M059J (cell line): ENCODE data around the gene TKT. TPM values are rescaled to one million over a fixed set of nuclear protein-coding genes. Genes with fewer than 3 reads are reported as not detected.
"Not testable (repeated sequence)": the region's sequence is repeated elsewhere in the genome, so short reads cannot be mapped to it uniquely, and the experiment has no call there.

Source experiments
- DNase-seq: peaks from one replicate; pipeline ENCODE4 v3.0.0-alpha.2; 2012; ENCODE audit warnings: low read depth
- total RNA-seq: library from RNA; depleted of rRNA; stranded (reverse); fragments of >200 nt; shearing (Covaris generic); gene quantifications from 2 replicates; pipeline ENCODE4 v1.2.3, GENCODE V29; 2014; rRNA removed

Gene TKT, protein sequence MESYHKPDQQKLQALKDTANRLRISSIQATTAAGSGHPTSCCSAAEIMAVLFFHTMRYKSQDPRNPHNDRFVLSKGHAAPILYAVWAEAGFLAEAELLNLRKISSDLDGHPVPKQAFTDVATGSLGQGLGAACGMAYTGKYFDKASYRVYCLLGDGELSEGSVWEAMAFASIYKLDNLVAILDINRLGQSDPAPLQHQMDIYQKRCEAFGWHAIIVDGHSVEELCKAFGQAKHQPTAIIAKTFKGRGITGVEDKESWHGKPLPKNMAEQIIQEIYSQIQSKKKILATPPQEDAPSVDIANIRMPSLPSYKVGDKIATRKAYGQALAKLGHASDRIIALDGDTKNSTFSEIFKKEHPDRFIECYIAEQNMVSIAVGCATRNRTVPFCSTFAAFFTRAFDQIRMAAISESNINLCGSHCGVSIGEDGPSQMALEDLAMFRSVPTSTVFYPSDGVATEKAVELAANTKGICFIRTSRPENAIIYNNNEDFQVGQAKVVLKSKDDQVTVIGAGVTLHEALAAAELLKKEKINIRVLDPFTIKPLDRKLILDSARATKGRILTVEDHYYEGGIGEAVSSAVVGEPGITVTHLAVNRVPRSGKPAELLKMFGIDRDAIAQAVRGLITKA
- 206 and 321 TPM in 2 replicates for total RNA-seq

DNA sequence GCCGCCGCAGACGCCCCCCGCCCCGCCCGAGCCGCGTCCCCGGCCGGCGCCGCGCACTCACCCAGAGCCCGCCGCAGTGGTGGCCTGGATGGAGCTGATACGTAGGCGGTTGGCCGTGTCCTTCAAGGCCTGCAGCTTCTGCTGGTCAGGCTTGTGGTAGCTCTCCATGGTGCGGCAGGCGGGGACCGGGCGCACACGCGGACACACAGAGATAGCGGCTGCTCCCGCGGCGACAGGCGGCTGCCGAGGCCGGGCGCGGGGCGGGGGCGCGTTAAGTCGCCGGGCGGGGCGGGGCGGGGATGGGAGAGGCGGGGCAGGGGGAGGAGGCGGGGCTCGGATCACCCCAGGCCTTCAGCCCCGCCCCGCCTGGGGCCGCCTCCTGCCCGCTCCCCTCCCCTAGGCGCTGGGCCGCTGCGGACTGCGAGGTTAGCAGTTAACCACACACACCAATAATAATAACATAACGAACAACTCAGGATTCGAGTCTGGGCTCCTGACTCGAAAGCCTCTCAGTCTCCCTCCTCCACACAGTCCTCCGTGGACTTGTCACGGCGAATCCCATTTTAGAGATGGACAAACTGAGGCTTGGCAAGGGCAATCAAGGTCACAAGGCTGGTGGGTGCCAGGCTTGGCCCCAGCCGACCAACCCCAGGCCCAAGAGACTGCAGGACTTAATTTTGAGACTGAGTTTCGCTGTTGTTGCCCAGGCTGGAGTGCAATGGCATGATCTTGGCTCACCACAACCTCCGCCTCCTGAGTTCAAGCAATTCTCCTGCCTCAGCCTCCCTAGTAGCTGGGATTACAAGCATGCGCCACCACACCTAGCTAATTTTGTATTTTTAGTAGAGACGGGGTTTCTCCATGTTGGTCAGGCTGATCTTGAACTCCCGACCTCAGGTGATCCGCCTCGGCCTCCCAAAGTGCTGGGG lies at the start of gene TKT:
Gene TKT, minus strand, starts transcription at position 248 of the 929 bp plus-strand sequence. Its CDS starts 80 bp downstream, at position 168.
- DNase-seq = peak; percentile 75

DNA sequence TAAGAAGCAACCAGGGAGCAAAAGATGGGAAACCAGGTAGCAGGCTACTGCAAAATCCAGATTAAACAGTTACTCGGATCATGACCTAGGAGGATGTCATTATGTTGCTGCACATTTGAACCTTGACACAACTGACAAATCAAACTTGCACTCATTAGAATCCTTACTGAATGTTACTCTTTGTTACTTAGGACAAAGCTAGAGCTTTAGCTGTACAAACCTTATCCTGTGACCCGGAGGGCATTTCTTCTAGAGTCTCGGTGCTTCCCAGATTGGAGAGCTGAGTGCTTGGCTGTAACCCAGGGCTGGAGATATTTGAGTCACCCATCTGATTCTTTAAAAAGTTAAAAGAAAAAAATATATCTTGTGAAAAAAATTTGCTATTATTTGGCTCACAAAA lies 48.1 kb upstream of the TKT start:
- DNase-seq = no peak

DNA sequence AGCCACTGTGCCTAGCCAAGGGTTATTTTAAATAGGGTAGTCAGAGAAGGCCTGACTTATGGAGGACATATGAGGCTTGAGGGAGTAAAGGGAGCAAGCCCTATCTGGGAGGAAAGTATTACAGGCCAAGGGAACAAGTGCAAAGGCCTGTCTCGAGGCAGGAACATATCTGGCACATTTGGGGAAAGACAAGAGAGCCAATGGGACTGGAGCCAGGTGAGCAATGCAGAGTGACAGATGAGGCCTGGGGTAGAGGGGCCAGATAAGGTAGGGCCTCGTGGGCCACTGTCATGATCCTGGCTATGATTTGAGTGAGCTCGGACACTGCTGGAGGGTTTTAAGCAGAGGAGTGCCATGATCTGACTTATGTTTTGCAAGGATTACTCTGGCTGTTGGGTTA lies 47.7 kb upstream of the TKT start:
- no peak for DNase-seq

DNA sequence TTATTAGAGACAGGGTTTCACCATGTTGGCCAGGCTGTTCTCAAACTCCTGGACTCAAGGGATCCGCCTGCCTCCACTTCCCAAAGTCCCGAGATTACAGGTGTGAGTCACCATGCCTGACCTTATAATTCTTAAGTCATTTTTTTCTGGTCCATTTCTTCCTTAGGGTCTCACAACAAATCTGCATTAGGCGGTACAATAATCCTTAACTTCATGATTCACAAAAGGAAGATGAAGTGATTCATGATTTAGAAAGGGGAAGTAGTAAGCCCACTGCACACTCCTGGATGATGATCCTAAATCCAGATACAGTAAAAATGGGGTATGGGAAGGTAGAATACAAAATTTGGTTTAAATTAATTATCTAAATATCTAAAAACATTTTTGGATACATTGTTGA lies 45.0 kb upstream of the TKT start:
- DNase-seq = no peak

DNA sequence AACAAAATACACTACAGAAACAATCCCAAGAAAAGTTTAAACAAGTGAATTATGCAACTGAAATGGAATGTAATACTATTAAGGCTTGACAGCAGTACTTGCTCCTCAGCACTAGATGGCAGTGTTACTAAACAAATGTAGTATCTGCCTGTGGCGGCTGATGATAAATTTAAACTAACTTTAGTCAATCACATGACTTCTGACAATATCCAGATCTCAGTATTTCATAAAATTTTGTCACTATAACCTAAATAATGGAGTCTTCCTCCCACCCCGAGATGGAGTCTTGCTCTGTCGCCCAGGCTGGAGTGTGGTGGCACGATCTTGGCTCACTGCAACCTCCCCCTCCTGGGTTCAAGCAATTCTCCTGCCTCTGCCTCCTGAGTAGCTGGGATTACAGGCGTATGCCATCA lies 43.8 kb upstream of the TKT start:
- peak; percentile 38 for DNase-seq

DNA sequence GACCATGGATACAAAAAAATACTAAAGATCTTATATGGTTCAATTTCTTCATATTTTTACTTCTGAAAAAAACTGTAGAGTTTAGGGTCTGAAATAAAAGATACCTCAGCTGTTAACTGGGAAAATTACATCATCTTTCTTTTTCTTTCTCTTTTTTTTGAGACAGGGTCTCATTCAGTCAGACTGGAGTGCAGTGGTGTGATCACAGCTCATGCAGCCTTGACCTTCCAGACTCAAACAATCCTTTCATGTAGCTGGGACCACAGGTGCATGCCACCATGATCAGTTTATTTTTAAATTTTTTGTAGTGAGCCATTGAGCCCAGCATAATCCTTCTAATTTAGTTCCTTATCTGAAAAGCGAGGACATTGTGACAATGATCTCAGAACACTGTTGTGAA lies 39.6 kb upstream of the TKT start:
- no peak for DNase-seq

DNA sequence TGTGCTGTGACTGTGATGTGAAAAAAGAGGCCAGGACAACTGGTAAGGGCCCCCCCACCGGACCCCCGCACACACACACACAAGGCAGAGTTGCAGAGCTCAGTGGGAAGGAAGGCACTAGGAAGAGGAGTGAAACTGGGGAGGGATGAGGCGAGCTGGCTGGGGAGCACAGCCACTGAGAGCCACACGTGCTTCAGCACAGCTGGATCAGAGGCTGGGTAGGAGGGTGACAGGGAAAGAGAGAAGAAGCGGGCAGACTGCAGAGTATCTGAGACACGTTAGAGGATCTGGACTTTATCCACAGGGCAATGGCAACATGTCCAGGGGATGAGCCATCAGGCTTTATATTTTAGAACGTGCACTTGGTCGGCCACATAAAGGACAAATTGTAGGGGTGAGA lies 38.0 kb upstream of the TKT start:
- DNase-seq = no peak

DNA sequence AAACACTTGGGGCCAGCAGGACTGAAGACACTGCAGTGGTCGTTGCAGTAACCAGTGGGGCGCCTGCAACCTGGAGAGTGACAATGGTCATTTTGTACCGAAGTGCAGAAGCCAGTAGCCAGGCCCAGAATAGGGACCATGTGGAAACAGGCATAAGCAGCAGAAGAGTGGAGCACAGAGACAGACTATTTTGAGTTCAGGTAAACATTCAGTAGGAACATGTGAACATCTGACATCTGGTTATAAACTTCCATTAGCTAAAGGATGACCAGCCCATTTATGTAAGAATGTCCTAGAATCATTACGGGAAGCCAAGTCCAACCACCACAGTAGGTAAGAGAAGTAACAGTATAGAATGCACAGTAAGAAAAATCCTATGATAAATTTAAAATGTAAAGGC lies 32.4 kb upstream of the TKT start:
- DNase-seq = no peak

DNA sequence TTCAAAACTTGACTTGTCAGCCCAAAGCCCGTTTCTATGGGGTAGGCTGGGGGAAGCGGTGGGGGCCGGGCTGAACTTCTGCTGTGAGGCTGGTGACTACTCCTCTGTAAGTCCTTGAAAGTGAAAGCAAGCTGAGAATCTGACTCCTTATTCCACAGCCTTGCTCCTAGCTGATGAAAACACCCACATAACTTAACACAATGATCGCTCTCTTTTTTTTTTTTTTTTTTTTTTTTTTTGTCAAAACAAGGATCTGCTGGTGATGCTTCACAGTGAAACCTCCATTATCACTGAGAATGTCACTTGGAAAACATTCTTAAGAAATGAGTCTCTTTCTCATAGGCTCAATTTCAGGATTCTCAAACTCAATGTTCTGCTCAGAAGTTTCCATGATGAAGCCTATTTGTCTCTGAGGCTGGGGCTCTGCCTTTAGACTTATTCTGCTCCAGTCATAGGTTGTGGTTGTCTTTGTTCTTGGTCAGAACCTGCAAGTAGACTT lies 31.4 kb upstream of the TKT start:
- no peak for DNase-seq

DNA sequence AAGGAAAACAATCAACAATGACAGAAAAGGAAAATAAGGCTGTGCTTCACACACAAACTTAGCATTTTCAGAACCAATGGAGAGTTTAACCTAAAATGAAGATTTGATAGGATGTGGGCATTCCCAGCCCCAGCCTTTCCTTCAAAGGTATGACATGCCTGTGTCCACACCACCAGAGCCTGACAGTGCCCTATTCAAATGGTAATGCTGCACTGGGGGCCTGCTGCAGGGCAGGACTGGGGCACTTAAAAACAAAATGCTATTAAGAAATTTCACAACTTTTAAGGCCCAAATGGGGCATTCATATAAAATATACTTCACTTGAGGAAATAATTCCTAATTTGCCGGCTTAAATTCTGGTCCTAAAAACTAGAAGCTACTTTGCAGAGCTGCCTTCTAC lies 30.9 kb upstream of the TKT start:
- no peak for DNase-seq

DNA sequence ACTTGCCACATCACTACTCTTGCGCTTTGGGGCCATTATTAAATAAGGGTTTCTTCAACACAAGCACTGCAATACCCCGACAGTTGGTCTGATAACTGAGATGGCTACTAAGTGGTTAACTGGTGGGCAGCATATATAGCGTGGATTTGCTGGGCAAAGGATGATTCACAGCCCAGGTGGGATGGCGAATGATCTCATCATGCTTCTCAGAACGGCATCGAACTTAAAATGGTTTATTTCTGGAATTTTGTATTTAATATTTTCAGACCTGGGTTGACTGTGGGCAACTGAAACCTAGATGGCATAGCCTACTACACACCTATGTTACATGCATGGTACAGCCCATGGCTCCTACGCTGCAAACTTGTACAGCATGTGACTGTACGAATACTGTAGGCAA lies 26.8 kb upstream of the TKT start:
- DNase-seq = no peak

DNA sequence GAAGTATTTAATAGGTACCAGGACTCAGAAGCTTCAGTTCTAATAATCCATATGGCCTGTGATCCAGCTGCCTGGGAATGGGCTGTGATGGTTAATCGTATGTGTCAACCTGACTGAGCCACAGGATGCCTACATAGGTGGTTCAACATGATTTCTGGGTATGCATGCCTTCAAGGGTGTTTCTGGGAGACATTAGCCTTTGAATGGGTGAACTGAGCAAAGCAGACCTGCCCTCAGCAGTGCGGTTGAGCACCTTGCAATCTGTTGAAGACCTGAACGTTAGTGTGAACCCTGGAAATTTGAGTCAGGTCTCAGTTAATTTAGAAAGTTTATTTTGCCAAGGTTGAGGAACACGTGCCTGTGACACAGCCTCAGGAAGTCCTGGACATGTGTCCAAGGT lies 22.8 kb upstream of the TKT start:
- DNase-seq = no peak

DNA sequence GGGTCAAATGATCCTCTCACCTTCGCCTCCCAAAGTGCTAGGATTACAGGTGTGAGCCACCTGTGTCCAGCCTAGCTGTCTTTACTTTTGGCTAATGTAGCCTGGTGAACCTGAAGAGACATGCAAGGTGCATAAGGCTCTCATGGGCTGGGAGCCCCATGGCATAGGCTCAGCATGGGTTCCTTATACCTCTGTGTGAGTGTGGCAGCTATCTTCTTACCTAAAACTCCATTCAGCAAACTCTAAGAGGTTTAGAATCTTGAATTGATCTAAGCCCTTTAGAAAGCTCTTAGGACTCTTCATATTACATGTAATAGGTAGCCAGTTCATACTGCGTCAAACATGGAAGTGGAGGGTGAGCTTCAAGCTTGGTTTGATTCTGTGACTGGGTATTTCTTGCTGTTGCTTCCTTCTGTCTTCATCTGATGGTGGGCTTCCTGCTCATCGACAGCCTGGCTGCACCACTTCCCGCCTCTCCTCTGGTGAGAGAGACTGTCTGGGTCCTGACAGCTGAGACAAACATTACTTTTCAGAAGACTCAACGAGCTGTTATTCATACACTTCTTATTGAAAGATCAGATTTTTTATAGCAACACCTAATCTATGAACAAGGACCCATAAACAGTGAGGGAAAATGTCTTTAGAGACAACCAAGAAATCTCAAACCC lies 19.2 kb upstream of the TKT start:
- no peak for DNase-seq

DNA sequence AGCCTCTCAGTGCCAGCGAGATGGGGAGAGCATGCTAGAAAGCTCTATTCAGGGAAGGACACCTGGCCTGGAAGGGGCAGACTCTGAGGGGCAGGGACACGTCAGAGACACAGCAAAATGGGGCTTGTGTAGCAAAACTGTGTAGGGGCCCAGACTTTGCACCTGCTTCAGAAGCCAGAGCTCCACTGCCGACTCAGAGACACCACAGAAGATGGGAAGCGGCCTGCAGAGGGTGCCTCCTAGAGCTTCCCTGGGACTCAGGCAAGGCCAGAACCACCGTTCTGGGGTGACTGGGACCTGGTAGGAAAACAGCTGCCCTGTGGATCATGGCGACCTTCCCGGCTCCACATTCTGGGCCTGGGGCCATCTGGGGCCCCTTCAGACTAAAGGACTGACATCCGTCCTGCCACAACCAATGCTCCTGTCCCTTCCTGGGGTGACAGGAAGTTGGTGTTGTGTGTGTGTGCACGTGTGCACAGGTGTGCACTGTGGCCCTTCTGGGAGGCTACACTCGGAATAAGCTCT lies 17.4 kb upstream of the TKT start:
- no peak for DNase-seq

DNA sequence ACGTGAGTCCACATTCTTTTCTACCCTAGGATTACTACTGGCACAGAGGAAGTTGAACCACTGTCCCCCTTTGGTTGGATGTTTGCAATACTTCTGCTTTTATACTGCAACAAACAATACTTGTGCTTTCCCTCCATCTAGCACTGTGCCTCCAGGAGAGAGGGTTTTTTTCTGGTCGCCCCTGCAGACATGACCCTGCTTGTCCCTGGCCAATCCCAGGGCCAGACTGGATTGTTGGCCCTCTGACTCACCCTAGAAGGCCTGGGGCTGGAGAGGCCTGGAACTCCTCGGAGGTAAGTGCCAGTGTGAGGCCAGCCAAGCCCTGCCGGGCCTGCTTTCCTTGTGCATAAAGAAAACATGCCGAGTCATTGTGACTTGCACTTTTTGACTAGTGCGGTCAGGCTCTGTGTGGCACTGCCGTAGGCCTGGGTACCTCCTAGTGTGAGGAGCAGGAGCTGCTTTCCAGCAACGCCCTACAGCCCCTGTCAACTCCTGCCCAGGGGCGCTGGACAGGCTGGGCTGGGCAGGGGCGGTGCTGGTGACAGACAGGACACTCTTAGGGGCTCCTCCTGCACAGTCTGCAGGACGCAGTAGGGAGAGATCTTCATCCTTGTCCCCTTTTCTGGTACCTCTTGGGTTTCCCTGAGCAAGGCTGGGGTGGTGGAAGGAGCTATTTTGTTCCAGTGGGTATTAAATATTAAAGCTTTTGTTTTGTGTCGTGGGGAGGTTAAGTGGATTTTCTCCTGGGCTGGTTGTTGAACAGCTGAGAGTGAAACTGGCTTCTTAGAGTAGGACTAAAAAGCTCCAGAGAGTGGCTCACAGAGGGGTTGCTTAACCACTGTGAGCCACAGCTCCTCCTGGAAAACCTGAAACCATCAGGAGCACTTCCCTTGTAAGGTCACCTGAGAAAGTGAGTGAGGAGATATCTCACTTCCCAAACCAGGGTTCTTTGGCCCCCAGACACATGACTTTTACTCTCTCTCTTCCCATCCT lies 14.4 kb upstream of the TKT start:
- DNase-seq = peak; percentile 99

DNA sequence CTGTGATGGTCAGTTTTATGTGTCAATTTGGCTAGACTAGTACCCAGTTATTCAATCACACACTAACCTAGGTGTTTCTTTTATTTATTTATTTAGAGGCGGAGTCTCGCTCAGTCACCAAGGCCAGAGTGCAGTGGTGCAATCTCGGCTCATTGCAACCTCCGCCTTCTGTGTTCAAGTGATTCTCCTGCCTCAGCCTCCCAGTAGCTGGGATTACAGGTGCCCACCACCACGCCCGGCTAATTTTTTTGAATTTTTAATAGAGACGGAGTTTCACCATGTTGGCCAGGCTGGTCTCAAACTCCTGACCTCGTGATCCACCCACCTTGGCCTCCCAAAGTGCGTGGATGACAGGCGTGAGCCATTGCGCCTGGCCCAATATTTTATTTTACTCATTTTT lies 13.4 kb upstream of the TKT start:
- not testable (repeated sequence) for DNase-seq

DNA sequence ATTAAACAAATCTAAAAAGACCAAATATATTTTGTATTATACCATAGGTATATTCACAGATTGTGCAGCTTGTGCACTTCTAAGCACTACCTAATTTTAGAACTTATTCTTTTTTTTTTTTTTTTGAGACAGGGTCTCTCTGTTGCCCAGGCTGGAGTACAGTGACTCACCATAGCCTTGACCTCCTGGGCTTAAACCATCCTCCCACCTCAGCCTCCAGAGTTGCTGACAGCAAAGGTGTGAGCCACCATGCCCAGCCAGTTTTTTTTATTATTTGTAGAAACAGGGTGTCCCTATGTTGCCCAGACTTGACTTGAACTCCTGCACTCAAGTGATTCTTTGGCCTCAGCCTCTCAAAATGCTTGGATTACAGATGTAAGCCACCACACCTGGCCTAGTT lies 11.9 kb upstream of the TKT start:
- no peak for DNase-seq

DNA sequence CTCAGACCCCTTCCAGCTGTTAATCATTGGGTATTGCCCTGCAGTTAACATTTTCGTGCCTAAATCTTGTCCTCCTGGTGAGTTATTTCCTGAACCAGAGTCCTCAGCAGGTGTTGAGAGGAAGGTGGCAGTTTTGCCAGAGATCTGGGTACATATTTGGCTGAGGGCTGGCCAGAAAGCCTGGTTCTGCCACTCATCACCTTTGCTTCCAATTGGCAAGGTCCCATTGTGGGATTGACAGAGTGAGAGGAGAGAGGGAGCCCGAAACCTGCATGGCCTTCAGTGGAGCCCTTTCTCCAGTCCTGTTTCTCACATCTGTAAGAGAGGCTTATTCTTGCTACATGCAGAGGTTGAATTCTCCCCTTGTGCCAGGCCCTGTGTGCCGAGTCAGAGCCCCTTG lies 8.9 kb upstream of the TKT start:
- DNase-seq = no peak

DNA sequence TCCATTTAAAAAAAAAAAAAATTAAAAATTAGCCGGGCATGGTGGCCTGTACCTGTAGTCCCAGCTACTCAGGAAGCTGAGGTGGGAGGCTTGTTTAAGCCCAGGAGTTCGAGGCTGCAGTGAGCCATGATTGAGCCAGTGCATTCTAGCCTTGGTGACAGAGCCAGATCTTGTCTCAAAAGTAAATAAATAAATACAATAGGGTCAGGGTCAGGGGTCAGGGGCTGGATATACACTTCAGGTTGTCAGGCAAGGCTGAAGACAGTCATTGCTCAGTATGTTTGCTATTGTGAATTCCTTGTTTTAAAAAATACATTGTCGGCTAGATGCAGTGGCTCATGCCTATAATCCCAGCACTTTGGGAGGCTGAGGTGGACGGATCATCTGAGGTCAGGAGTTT lies 8.1 kb upstream of the TKT start:
- DNase-seq = no peak

DNA sequence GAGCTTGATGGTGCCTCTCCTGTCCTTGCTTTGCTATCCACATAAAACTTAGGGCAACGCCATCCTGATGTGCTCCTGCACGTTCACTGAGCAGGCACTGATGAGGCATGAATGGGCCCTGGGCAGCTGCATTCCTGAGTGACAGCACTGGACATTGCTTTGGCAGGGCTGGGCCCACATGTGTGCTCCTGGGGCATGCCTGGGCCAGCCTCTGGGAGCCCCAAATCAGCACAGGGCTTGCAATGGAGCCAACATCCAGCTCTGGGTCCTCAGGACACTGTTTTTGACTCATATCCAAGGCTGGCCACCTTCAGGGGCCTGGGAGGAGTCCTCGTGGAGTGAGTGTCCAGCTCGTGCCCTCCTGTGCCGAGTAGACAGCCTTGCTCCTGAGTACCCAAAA lies 5.9 kb upstream of the TKT start:
- DNase-seq = no peak
